GM23248 (cell line): Measurements from ENCODE around the gene MTURN. TPM values are rescaled to one million over a fixed set of nuclear protein-coding genes. Genes with fewer than 3 reads are reported as not detected.
A peak's percentile ranks its signal among the peaks of the same experiment; 100 is the strongest.

ENCODE experiments used
- DNase-seq: peaks from one replicate; pipeline ENCODE4 v3.0.0-alpha.2; 2015
- H2AFZ ChIP-seq: fragments of 200-600 bp; sonication (generic); 2 replicates; pipeline ENCODE4 v1.6.1; 2016; ENCODE audit warnings: antibody characterized with exemption
- H3F3A ChIP-seq: fragments of 200-600 bp; sonication (generic); 2 replicates; pipeline ENCODE4 v1.6.1; 2016; ENCODE audit warnings: mild to moderate bottlenecking, antibody characterized with exemption, mixed run types; ENCODE audit not compliant: insufficient read depth
- H3K27ac ChIP-seq: fragments of 200-600 bp; sonication (generic); 2 replicates; pipeline ENCODE4 v1.5.1; 2016; ENCODE audit warnings: mild to moderate bottlenecking
- H3K27me3 ChIP-seq: fragments of 200-600 bp; sonication (generic); replicated peaks from 2 replicates; pipeline ENCODE4 v1.6.1; 2016; ENCODE audit warnings: mild to moderate bottlenecking; ENCODE audit not compliant: insufficient read depth
- H3K36me3 ChIP-seq: fragments of 200-600 bp; sonication (generic); 2 replicates; pipeline ENCODE4 v1.6.1; 2016; ENCODE audit warnings: low read depth, mild to moderate bottlenecking
- H3K4me1 ChIP-seq: fragments of 200-600 bp; sonication (generic); 2 replicates; pipeline ENCODE4 v1.6.1; 2016; ENCODE audit warnings: mild to moderate bottlenecking; ENCODE audit not compliant: insufficient read depth
- H3K4me2 ChIP-seq: fragments of 200-600 bp; sonication (generic); one replicate; pipeline ENCODE4 v1.6.1; 2016; ENCODE audit warnings: mild to moderate bottlenecking; ENCODE audit not compliant: unreplicated experiment
- H3K4me3 ChIP-seq: fragments of 200-600 bp; sonication (generic); 2 replicates; pipeline ENCODE4 v1.5.1; 2016; ENCODE audit warnings: mild to moderate bottlenecking
- H3K79me2 ChIP-seq: fragments of 200-600 bp; sonication (generic); 2 replicates; pipeline ENCODE4 v1.6.1; 2016; ENCODE audit warnings: mild to moderate bottlenecking; ENCODE audit not compliant: insufficient read depth
- H3K9ac ChIP-seq: fragments of 200-600 bp; sonication (generic); 2 replicates; pipeline ENCODE4 v1.6.1; 2016; ENCODE audit warnings: mild to moderate bottlenecking
- H3K9me2 ChIP-seq: fragments of 200-600 bp; sonication (generic); 2 replicates; pipeline ENCODE4 v1.6.1; 2016; ENCODE audit warnings: mixed run types, mild to moderate bottlenecking, moderate library complexity; ENCODE audit not compliant: insufficient read depth
- H3K9me3 ChIP-seq: fragments of 200-600 bp; sonication (generic); one replicate; pipeline ENCODE4 v1.6.1; 2017; ENCODE audit warnings: low read depth
- H4K20me1 ChIP-seq: fragments of 200-600 bp; sonication (generic); 2 replicates; pipeline ENCODE4 v1.6.0; 2016; ENCODE audit not compliant: insufficient read depth
- EZH2 ChIP-seq: fragments of 200-600 bp; sonication (generic); IDR thresholded peaks from 2 replicates; pipeline ENCODE4 v1.6.1; 2018; ENCODE audit warnings: antibody characterized with exemption, mild to moderate bottlenecking; ENCODE audit not compliant: insufficient read depth, poor library complexity, severe bottlenecking
- EZH2phosphoT487 ChIP-seq: fragments of 200-600 bp; sonication (generic); IDR thresholded peaks from 2 replicates; pipeline ENCODE4 v1.6.1; 2018; ENCODE audit warnings: antibody characterized with exemption, moderate library complexity, mild to moderate bottlenecking, low read depth; ENCODE audit not compliant: insufficient read depth
- WGBS, 2 experiments: methylation state at CpG; one replicate each; pipeline ENCODE4 v1.1.6; 2015 to 2017; ENCODE audit warnings: low lambda C conversion rate in 2 of 2, low coverage in 1 of 2; ENCODE audit errors: missing lambda C conversion rate in 2 of 2; 5-methylcytosine and 5-hydroxymethylcytosine counted together
- in situ Hi-C: fragments of 300-500 bp; cut with MboI; formaldehyde crosslinking; loops from 2 replicates; pipeline ENCODE4 v1.15.0; 2020
- polyA plus RNA-seq: library from polyadenylated mRNA; unstranded; fragments of >200 nt; fragmentation: Nextera tagmentation; extraction: Ambion mirVana; gene quantifications from 2 replicates; pipeline ENCODE4 v1.2.1, GENCODE V29; 2016
- total RNA-seq: library from RNA; depleted of rRNA; stranded (reverse); fragments of >200 nt; shearing (Covaris generic); gene quantifications from 2 replicates; pipeline ENCODE4 v1.2.3, GENCODE V29; 2014

The MTURN gene
- total and polyA plus RNA-seq, 2 experiments from 2014 or later: 15.9 to 22.5 TPM

DNA sequence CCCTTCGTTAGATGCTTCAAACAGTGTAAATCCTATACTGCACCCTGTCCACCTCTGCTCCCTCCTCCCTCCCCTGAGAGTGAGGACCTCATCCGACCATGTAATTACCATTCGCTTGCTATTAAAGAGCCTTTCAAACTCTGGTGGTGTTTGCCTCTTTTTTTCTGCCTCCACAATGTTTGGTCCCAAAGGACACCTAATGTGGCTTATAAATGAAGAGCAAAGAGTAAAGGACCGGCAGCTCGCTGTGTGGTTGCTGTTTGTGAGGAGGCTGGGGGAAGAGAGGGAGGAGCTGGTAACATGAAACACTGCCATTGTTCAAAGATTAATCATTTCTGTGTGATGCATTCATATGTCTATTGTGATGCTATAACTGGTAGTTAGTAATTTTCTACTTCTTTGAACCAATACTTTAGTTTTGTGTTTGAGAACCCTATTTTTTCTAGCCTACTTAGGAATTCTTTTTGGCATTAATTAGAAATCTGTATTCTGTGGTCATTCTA lies 27.9 kb downstream of the MTURN start:
- Histone ChIP-seq H3K9ac (peak overlapping the region; percentile 35; the same call in 1 of the 2 replicates), H2AFZ (peak overlapping the region; percentile 66), H3K79me2 (no peaks in the 10 kb centered on the region), H4K20me1 (no peaks in the 10 kb centered on the region), H3K4me1 (peaks cover 15% of the 10 kb centered on the region), H3K4me2 (peak overlapping the region; percentile 64), H3K36me3 (no peaks in the 10 kb centered on the region), H3F3A (0 out of 2 replicates have a peak, but pooled peaks cover 5% of the 10 kb centered on the region), H3K9me3 (no peaks in the 10 kb centered on the region), H3K27ac (peak overlapping the region; percentile 52), H3K27me3 (no peaks in the 10 kb centered on the region), H3K9me2 (no peaks in the 10 kb centered on the region), H3K4me3 (peak overlapping the region; percentile 54)
- TF ChIP-seq EZH2 (no peak), EZH2phosphoT487 (no peak)
- in situ Hi-C loops: loop anchor here (10.0 to 25.0 kb wide), 2 partner anchors 250 to 402 kb away; no protein-coding TSS in a partner anchor
- 29 to 42% methylated on average over 5 of the region's 5 CpGs for WGBS, 2 experiments
- DNase-seq: peak; percentile 81

DNA sequence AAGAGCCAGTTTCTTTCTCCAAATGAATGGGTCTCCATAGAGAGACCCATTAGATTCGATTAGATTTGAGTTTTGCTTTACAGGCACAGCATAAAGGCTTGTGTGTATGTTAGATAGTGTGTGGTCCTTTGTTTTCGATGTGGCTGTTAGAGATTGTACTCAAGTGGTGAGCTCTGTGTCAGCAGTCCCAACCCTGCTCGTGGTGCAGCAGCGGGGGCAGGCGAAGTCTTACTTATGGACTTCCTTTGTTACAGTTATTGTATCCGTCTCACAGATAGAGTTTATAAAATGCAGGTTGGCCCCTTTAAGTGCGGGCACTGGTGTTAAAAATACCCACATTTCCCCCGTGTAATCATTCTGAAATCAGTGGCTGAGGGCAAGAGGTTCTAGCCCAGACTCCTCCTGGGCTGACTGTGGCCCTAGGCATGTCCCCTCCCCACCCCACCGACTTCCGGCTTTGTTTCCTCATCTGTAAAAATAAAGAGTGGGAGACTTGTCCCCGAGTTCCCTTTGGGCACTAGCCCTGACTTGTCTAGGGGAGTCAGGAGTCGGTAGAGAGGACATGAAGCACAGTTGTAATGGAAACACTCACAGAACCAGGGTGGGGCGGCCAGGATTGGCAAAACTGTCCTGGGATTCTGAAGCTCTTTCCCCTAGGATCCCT lies 28.6 kb downstream of the MTURN start:
- in situ Hi-C loops: loop anchor here (10.0 to 25.0 kb wide), 2 partner anchors 249 to 401 kb away; no protein-coding TSS in a partner anchor
- no peak for TF ChIP-seq EZH2
- TF ChIP-seq EZH2phosphoT487: no peak
- DNase-seq: no peak
- no peaks in the 10 kb centered on the region for H3K9me3 ChIP-seq
- no peaks in the 10 kb centered on the region for H3K36me3 ChIP-seq
- H4K20me1 ChIP-seq: no peaks in the 10 kb centered on the region
- no peaks in the 10 kb centered on the region for H3K9me2 ChIP-seq
- WGBS, 2 experiments: 68 to 71% methylated on average over 13 of the region's 13 CpGs
- peak overlapping the region; percentile 54 for H3K4me3 ChIP-seq
- H3K4me1 ChIP-seq: peaks cover 15% of the 10 kb centered on the region
- H3K9ac ChIP-seq: peak overlapping the region; percentile 5; the same call in 1 of the 2 replicates
- peak overlapping the region; percentile 66; the same call in 1 of the 2 replicates for H2AFZ ChIP-seq
- H3K27me3 ChIP-seq: no peaks in the 10 kb centered on the region
- H3F3A ChIP-seq: peaks cover 6% of the 10 kb centered on the region; the same call in 1 of the 2 replicates
- peak overlapping the region; percentile 52 for H3K27ac ChIP-seq
- H3K79me2 ChIP-seq: no peaks in the 10 kb centered on the region
- peak overlapping the region; percentile 64 for H3K4me2 ChIP-seq

DNA sequence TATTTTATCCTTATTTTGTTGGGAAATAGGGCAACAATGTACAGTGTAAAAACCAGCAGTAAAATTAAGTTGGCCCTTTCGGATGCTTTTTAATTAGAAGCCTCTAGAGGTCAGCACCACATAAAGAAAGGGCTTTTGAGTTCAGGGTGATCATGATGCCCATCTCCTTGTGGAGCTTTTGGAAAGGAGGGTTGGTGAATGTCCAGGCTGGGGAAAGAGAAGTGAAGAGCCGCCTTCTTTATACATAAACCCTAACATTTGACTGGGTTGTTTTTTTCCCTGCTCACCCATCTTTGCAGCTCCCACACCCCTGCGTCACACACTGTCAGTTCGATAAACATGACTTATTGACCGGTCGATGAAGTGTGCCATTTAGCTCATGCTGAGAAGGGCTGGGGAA lies 29.8 kb downstream of the MTURN start:
- H3F3A ChIP-seq: peaks cover 13% of the 10 kb centered on the region; the same call in 1 of the 2 replicates
- H3K27ac ChIP-seq: no peak overlapping the region
- no peak overlapping the region for H3K9ac ChIP-seq
- H4K20me1 ChIP-seq: no peaks in the 10 kb centered on the region
- no peak overlapping the region for H2AFZ ChIP-seq
- WGBS, 2 experiments: 81 to 83% methylated on average over 6 of the region's 6 CpGs
- no peak overlapping the region for H3K4me2 ChIP-seq
- H3K27me3 ChIP-seq: no peaks in the 10 kb centered on the region
- in situ Hi-C loops: loop anchor here (10.0 to 25.0 kb wide), 2 partner anchors 248 to 400 kb away; no protein-coding TSS in a partner anchor
- H3K4me3 ChIP-seq: no peak overlapping the region
- TF ChIP-seq EZH2 (no peak), EZH2phosphoT487 (no peak)
- H3K79me2 ChIP-seq: no peaks in the 10 kb centered on the region
- DNase-seq: peak; percentile 76
- no peaks in the 10 kb centered on the region for H3K36me3 ChIP-seq
- no peaks in the 10 kb centered on the region for H3K9me2 ChIP-seq
- peaks cover 22% of the 10 kb centered on the region for H3K4me1 ChIP-seq
- H3K9me3 ChIP-seq: no peaks in the 10 kb centered on the region

DNA sequence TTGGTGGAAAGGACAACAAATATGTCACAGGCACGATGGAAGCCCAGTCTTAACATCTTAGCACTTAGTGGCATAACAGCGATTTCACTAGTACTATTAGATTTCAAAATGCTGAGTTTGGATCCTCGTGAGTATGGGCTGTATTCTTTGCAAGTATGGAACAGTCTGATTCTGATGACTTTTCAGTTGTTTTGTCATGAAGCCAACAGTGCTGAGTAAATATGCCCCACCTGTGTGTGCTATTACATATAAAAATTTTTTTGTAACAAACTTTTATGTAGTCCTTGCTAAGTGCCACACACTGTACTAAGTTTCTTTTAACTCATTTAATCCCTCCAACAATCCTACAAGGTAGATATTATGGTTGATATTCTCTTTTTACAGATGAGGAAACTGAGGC lies 30.8 kb downstream of the MTURN start:
- in situ Hi-C loops: loop anchor here (10.0 to 25.0 kb wide), 2 partner anchors 247 to 399 kb away; no protein-coding TSS in a partner anchor
- WGBS, 2 experiments: 95 to 99% methylated on average over 3 of the region's 3 CpGs
- H3K4me1 ChIP-seq: peaks cover 32% of the 10 kb centered on the region
- TF ChIP-seq EZH2 (no peak), EZH2phosphoT487 (no peak)
- H3K4me3 ChIP-seq: no peak overlapping the region
- no peak for DNase-seq
- no peaks in the 10 kb centered on the region for H3K36me3 ChIP-seq
- no peak overlapping the region for H2AFZ ChIP-seq
- H3K9ac ChIP-seq: no peak overlapping the region
- H3K9me3 ChIP-seq: no peaks in the 10 kb centered on the region
- H3K9me2 ChIP-seq: no peaks in the 10 kb centered on the region
- no peaks in the 10 kb centered on the region for H3K27me3 ChIP-seq
- no peaks in the 10 kb centered on the region for H4K20me1 ChIP-seq
- no peak overlapping the region for H3K27ac ChIP-seq
- no peaks in the 10 kb centered on the region for H3K79me2 ChIP-seq
- no peak overlapping the region for H3K4me2 ChIP-seq
- H3F3A ChIP-seq: peaks cover 20% of the 10 kb centered on the region
